ENCODE measurements around the gene MAP3K7. TPM values are rescaled to one million over a fixed set of nuclear protein-coding genes. Genes with fewer than 3 reads are reported as not detected.

Gene MAP3K7
- total RNA-seq, 3 donors from 2014 or later, result 15.4 to 17.4 (median 17.0) TPM

DNA sequence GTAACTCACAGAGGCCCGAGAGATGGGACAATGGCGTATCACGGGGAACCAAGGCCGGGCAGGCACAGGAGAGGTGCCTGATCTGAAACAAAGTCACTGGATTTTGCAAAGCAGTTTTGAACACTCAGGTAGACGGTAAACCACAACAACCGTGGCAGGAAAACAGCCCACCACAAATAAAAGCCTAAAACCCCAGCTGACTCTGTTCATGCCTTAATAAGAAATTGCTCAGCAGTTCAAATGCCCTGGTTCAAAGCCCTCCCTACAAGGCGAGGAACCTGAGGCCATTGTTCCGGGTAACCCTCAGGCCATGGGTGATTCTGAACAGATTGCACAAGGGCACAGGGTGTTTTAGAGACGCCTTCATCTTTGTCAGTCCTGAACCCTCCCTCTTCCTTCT is 114.2 kb downstream of the MAP3K7 start:
- Mint-ChIP-seq H3K4me3 (peak overlapping the region; percentile 24), H3K36me3 (ENCODE audit: insufficient read depth) (no peaks in the 10 kb centered on the region), H3K27me3 (ENCODE audit: low read depth) (no peaks in the 10 kb centered on the region), H3K4me1 (ENCODE audit: low read depth) (peaks cover 76% of the 10 kb centered on the region), H3K9me3 (no peaks in the 10 kb centered on the region)
- DNase-seq (no peak), ATAC-seq (peak; percentile 5 to 6)

DNA sequence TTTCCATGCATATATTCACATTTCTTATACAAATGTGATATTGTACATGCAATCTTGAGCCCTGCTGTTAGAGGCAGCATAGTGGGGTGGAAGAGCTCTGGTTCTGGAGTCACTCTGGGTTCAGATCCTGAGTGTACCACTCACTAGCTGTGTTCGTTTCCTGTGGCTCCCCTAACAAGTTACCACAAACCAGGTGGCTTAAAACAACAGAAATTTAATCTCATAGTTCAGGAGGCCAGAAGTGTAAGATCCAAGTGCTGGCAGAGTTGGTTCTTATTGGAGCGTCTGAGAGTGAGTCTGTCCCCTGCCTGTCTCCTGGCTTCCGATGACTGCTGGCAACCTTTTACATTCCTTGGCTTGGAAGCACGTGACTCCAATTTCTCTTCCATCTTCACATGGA is 115.6 kb downstream of the MAP3K7 start:
- H3K9me3 Mint-ChIP-seq, result no peaks in the 10 kb centered on the region
- H3K4me3 Mint-ChIP-seq, result no peak overlapping the region
- no peak for DNase-seq
- peaks cover 75% of the 10 kb centered on the region for H3K4me1 Mint-ChIP-seq (ENCODE audit: low read depth)
- H3K27me3 Mint-ChIP-seq (ENCODE audit: low read depth), result no peaks in the 10 kb centered on the region
- H3K36me3 Mint-ChIP-seq (ENCODE audit: insufficient read depth), result no peaks in the 10 kb centered on the region
- no peak for ATAC-seq

DNA sequence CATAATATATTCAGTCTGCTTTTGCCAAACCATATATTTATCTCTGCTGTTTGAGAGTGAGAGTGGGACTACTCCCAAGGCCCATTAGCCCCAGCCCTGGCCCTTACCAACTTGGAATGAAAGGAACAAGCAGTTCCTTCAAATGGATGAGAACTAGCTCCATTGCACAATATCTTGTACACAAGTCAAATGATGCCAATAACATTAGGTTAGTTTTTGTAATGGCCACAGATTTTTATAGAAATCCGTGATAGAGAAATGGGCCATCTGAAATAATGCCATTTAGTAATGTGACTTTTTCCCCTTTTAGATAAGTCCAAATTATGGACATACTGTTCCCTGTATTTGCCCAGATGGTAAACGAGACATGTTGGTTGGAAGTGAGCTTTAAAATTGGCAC is 117.0 kb downstream of the MAP3K7 start:
- no peak overlapping the region for H3K4me3 Mint-ChIP-seq
- no peak for DNase-seq
- no peaks in the 10 kb centered on the region for H3K9me3 Mint-ChIP-seq
- H3K36me3 Mint-ChIP-seq (ENCODE audit: insufficient read depth), result no peaks in the 10 kb centered on the region
- H3K4me1 Mint-ChIP-seq (ENCODE audit: low read depth), result peaks cover 78% of the 10 kb centered on the region
- H3K27me3 Mint-ChIP-seq (ENCODE audit: low read depth), result no peaks in the 10 kb centered on the region
- ATAC-seq, result no peak

DNA sequence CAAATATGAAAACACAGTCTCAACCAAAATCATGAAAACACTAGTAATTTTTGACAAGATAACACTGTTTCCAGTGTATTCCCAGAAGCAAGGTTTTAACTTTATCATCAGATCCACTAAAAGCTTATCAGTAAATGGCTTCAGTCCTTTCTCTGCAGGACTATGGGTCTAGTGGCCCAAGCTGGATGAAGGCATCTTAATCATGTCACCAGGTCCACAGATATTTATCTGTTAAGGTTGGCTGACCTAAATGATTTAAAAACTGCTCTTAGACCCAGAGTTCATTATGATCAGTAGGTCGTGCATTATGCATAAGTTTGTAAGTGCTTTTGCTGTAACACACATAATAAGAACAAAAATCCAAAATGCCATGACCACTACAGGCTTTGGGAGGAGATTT is 118.0 kb downstream of the MAP3K7 start:
- DNase-seq (no peak), ATAC-seq (no peak)
- H3K9me3 Mint-ChIP-seq, result no peaks in the 10 kb centered on the region
- no peak overlapping the region for H3K4me3 Mint-ChIP-seq
- H3K27me3 Mint-ChIP-seq (ENCODE audit: low read depth), result no peaks in the 10 kb centered on the region
- no peaks in the 10 kb centered on the region for H3K36me3 Mint-ChIP-seq (ENCODE audit: insufficient read depth)
- H3K4me1 Mint-ChIP-seq (ENCODE audit: low read depth), result peaks cover 79% of the 10 kb centered on the region

DNA sequence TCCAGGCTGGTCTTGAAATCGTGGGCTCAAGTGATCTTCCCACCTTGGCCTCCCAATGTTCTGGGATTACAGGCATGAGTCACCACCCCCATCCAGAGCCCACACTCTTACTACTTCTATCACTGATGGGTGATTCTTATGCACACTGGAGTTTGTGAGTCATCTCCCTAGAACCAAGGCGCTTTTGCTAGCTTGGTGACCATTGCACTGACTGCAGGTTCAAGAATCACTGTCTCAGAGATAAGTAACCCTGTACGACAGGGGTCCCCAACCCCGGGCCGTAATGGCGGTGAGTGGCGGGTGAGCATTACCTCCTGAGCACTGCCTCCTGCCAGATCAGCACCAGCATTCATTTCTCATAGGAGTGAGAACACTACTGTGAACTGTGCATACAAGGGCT is 118.8 kb downstream of the MAP3K7 start:
- Mint-ChIP-seq H3K9me3 (no peaks in the 10 kb centered on the region), H3K27me3 (ENCODE audit: low read depth) (no peaks in the 10 kb centered on the region), H3K4me3 (no peak overlapping the region), H3K36me3 (ENCODE audit: insufficient read depth) (no peaks in the 10 kb centered on the region), H3K4me1 (ENCODE audit: low read depth) (peaks cover 79% of the 10 kb centered on the region)
- ATAC-seq (peak; percentile 21 to 29), DNase-seq (no peak)

DNA sequence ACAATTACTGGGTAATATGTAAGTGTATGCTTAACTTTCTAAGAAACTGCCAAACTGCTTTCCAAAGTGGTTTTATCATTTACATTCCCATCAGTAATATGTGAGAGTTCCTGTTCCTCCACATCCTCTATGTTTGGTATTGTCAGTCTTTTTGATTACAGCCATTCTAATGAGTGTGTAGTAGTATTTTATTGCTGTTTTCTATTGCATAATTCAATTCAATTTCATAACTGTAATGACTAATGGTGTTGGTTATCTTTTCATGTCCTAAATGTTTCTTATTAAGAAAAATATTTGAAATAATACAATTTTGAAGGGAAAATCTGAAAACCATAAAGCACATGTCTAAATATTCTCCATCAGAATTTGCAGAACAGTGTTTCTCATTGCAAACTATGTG is 119.3 kb downstream of the MAP3K7 start:
- ATAC-seq (no peak), DNase-seq (no peak)
- H3K4me3 Mint-ChIP-seq, result no peak overlapping the region
- peaks cover 76% of the 10 kb centered on the region for H3K4me1 Mint-ChIP-seq (ENCODE audit: low read depth)
- H3K9me3 Mint-ChIP-seq, result no peaks in the 10 kb centered on the region
- H3K36me3 Mint-ChIP-seq (ENCODE audit: insufficient read depth), result no peaks in the 10 kb centered on the region
- no peaks in the 10 kb centered on the region for H3K27me3 Mint-ChIP-seq (ENCODE audit: low read depth)

DNA sequence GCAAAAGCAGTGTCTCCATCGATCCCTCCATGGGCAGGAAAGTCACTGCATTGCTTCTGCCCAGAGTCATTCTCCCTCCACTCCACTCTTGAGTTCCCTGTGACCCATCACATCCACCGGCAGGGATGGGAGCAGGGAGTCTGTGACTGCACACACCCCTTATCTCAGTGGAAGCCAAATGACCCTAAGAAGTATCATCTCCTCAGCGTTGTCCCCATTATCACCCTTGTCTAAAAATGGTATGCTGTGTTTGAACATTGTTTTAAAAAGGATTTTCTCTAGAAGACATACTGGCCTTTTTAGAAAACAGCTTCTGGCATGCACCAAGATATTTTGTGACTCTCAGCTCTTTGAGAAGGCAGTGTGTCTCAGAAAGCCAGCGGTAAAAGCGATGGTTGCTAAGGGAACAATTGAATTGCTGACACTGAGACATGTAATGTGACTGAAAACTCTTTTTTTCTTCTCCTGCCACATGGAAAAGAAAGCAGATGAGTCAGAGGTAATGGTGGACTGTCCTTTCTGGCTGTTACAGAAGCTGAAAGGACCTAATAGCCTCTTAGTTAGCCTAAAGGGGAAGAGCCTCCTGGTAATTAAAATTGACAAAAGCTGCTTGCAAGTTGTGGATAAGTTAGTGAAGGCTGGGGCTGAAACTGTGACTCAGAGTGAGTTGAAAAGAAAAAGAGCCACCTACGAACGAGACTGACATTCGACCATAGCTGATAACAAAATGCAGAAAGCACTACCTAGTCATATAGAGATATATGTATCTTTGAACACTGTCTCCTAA is 120.5 kb downstream of the MAP3K7 start:
- DNase-seq (no peak), ATAC-seq (peak; percentile 90 to 91)
- Mint-ChIP-seq H3K9me3 (no peaks in the 10 kb centered on the region), H3K36me3 (ENCODE audit: insufficient read depth) (no peaks in the 10 kb centered on the region), H3K4me1 (ENCODE audit: low read depth) (peaks cover 70% of the 10 kb centered on the region), H3K27me3 (ENCODE audit: low read depth) (no peaks in the 10 kb centered on the region), H3K4me3 (peak overlapping the region; percentile 34)

DNA sequence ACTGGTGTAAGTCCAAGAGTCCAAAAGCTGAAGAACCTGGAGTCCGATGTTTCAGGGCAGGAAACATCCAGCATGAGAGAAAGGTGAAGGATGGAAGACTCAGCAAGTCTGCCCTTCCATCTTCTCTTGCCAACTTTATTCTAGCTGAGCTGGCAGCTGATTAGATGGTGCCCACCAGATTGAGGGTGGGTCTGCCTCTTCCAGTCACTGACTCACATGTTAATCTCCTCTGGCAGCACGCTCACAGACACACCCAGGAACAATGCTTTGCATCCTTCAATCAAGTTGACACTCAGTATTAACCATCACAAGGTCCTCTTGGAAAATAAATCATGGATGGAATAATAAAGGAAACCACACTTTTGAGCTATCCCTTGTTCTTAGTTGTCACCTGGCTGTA is 121.2 kb downstream of the MAP3K7 start:
- DNase-seq (no peak), ATAC-seq (no peak)
- no peak overlapping the region for H3K4me3 Mint-ChIP-seq
- peaks cover 68% of the 10 kb centered on the region for H3K4me1 Mint-ChIP-seq (ENCODE audit: low read depth)
- H3K27me3 Mint-ChIP-seq (ENCODE audit: low read depth), result no peaks in the 10 kb centered on the region
- no peaks in the 10 kb centered on the region for H3K36me3 Mint-ChIP-seq (ENCODE audit: insufficient read depth)
- no peaks in the 10 kb centered on the region for H3K9me3 Mint-ChIP-seq

DNA sequence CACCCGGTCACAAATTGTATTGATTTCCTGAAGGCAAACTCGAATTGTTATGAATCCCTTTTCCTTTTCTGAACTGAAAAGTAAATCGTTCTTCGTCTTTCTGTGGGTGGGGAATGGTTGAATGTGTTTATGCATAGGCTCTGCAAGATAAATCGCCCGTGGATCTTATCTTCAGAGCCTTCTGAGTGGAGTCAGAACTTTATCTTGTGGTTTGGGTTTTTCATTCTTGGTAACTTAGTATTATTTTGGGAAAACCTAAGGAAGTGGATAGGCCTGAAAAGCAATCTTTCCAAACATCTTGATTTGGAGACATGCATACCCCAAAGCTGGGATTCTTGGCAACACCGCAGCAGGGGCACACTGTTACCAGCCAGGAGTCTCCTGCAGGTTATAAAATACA is 122.4 kb downstream of the MAP3K7 start:
- no peak for ATAC-seq
- DNase-seq, result no peak
- H3K9me3 Mint-ChIP-seq, result no peaks in the 10 kb centered on the region
- H3K4me3 Mint-ChIP-seq, result no peak overlapping the region
- peaks cover 76% of the 10 kb centered on the region for H3K4me1 Mint-ChIP-seq (ENCODE audit: low read depth)
- H3K27me3 Mint-ChIP-seq (ENCODE audit: low read depth), result no peaks in the 10 kb centered on the region
- H3K36me3 Mint-ChIP-seq (ENCODE audit: insufficient read depth), result no peaks in the 10 kb centered on the region

DNA sequence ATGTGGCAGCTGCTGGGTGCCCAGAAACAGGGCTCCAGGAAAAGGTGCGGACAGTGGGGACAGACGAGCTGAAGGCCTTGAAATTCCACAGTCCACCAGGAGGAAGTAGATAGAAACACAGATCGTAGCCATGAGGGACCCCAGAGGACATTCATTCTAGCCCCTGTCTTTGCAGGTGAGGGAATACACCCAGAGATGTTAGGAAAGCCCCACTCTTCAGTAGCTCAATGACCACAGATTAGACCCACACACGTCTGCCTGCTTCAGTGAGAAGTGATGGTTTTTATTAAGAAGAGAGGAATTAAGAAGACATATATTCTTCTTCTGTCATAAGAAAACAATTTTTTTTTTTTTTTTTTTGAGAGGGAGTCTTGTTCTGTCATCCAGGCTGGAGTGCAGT is 123.0 kb downstream of the MAP3K7 start:
- ATAC-seq, result no peak
- Mint-ChIP-seq H3K9me3 (no peaks in the 10 kb centered on the region), H3K4me1 (ENCODE audit: low read depth) (peaks cover 83% of the 10 kb centered on the region), H3K27me3 (ENCODE audit: low read depth) (no peaks in the 10 kb centered on the region), H3K36me3 (ENCODE audit: insufficient read depth) (no peaks in the 10 kb centered on the region), H3K4me3 (no peak overlapping the region)
- DNase-seq, result no peak

All from activated T-cell treated with anti-CD3 and anti-CD28 coated beads, Interleukin-2, amount 50 U/mL, for 4 hours (primary cell).